HEK293 (cell line): ENCODE data around the gene BMERB1.

Experiments
- CTCF ChIA-PET: fragments of 350-600 bp; formaldehyde crosslinking; extraction: SDS; loops from one replicate; lab custom pipeline; 2021; ENCODE audit warnings: antibody characterized with exemption; lab: Yijun Ruan, JAX
- POLR2A ChIA-PET: fragments of 300-600 bp; formaldehyde crosslinking; extraction: SDS; loops from one replicate; lab custom pipeline; 2020; ENCODE audit warnings: antibody characterized with exemption, inconsistent platforms; lab: Yijun Ruan, JAX
- H3K27ac ChIP-seq: fragments of 200-500 bp; sonication (Bioruptor generic); 2 replicates; pipeline ENCODE4 v1.5.1; 2014; ENCODE audit warnings: low read depth, low read length, control low read depth, inconsistent platforms; ENCODE audit errors: extremely low read depth
- H3K36me3 ChIP-seq, 2 experiments: fragments of 200-500 bp in 1 of 2; sonication (Bioruptor generic) in 1 of 2; 1 replicate in 1 of 2; 2 replicates in 1 of 2; pipeline ENCODE4 v1.5.1; 2014 to 2017; ENCODE audit warnings: inconsistent platforms in 2 of 2, low read length in 2 of 2; ENCODE audit not compliant: control insufficient read depth in 2 of 2, insufficient read depth in 1 of 2
- H3K4me1 ChIP-seq: fragments of 200-500 bp; sonication (Bioruptor generic); 2 replicates; pipeline ENCODE4 v1.5.1; 2014; ENCODE audit warnings: mild to moderate bottlenecking, low read length, inconsistent platforms; ENCODE audit not compliant: control insufficient read depth, insufficient read depth
- H3K4me3 ChIP-seq: 2 replicates; pipeline ENCODE4 v1.5.1; 2011; ENCODE audit warnings: low read depth, mild to moderate bottlenecking, control low read depth, low read length, moderate library complexity
- H3K9me3 ChIP-seq: fragments of 200-500 bp; sonication (Bioruptor generic); 2 replicates; pipeline ENCODE4 v1.5.1; 2014; ENCODE audit warnings: low read depth, low read length, inconsistent platforms; ENCODE audit not compliant: control insufficient read depth, insufficient read depth
- GFI1B ChIP-seq: fragments of 450-650 bp; formaldehyde crosslinking; IDR thresholded peaks from 2 replicates; pipeline ENCODE4 v1.5.1; 2016; ENCODE audit warnings: missing biosample characterization, missing genetic modification characterization
- MYNN ChIP-seq: fragments of 450-650 bp; formaldehyde crosslinking; IDR thresholded peaks from 2 replicates; pipeline ENCODE4 v1.5.1; 2016; ENCODE audit warnings: missing biosample characterization, missing genetic modification characterization, borderline replicate concordance
- PBX3 ChIP-seq: sonication (generic); formaldehyde crosslinking; IDR thresholded peaks from 2 replicates; pipeline ENCODE4 v1.8.1; 2022; ENCODE audit warnings: mild to moderate bottlenecking, moderate library complexity, missing genetic modification reagents
- RBAK ChIP-seq: fragments of 450-650 bp; formaldehyde crosslinking; IDR thresholded peaks from 2 replicates; pipeline ENCODE4 v1.5.1; 2016; ENCODE audit warnings: missing biosample characterization, missing genetic modification characterization
- WT1 ChIP-seq: fragments of 450-650 bp; formaldehyde crosslinking; IDR thresholded peaks from 2 replicates; pipeline ENCODE4 v1.5.1; 2016; ENCODE audit warnings: missing biosample characterization, missing genetic modification characterization
- ZBTB1 ChIP-seq: fragments of 450-650 bp; formaldehyde crosslinking; IDR thresholded peaks from 2 replicates; pipeline ENCODE4 v1.5.1; 2016; ENCODE audit warnings: missing biosample characterization, missing genetic modification characterization
- ZBTB20 ChIP-seq: fragments of 450-650 bp; formaldehyde crosslinking; IDR thresholded peaks from 2 replicates; pipeline ENCODE4 v1.5.1; 2016; ENCODE audit warnings: missing biosample characterization, missing genetic modification characterization
- ZBTB8A ChIP-seq: fragments of 450-650 bp; formaldehyde crosslinking; IDR thresholded peaks from 2 replicates; pipeline ENCODE4 v1.5.1; 2016; ENCODE audit warnings: missing biosample characterization, missing genetic modification characterization
- ZNF16 ChIP-seq: fragments of 450-650 bp; formaldehyde crosslinking; IDR thresholded peaks from 2 replicates; pipeline ENCODE4 v1.5.1; 2016; ENCODE audit warnings: low read depth, missing biosample characterization, missing genetic modification characterization
- ZNF274 ChIP-seq, 2 experiments: fragments of 200-500 bp in 1 of 2; fragments of 450-650 bp in 1 of 2; sonication (Bioruptor generic) in 1 of 2; formaldehyde crosslinking in 1 of 2; IDR thresholded peaks; 2 replicates each; pipeline versions ENCODE4 v1.5.1 to v1.6.1; 2014 to 2016; ENCODE audit warnings: borderline replicate concordance in 1 of 2, inconsistent platforms in 1 of 2, low read length in 1 of 2, missing biosample characterization in 1 of 2, missing genetic modification characterization in 1 of 2
- ZNF324 ChIP-seq: fragments of 450-650 bp; formaldehyde crosslinking; IDR thresholded peaks from 2 replicates; pipeline ENCODE4 v1.5.1; 2016; ENCODE audit warnings: missing biosample characterization, missing genetic modification characterization
- ZNF394 ChIP-seq: fragments of 450-650 bp; formaldehyde crosslinking; IDR thresholded peaks from 2 replicates; pipeline ENCODE4 v1.5.1; 2016; ENCODE audit warnings: missing biosample characterization, missing genetic modification characterization, mild to moderate bottlenecking, moderate library complexity, borderline replicate concordance
- ZNF449 ChIP-seq: fragments of 450-650 bp; formaldehyde crosslinking; IDR thresholded peaks from 2 replicates; pipeline ENCODE4 v1.5.1; 2017; ENCODE audit warnings: missing biosample characterization, mild to moderate bottlenecking, missing genetic modification characterization, moderate library complexity
- ZNF501 ChIP-seq: fragments of 450-650 bp; formaldehyde crosslinking; IDR thresholded peaks from 2 replicates; pipeline ENCODE4 v1.5.1; 2016; ENCODE audit warnings: missing biosample characterization, missing genetic modification characterization
- ZNF529 ChIP-seq: fragments of 450-650 bp; formaldehyde crosslinking; IDR thresholded peaks from 2 replicates; pipeline ENCODE4 v1.5.1; 2017; ENCODE audit warnings: missing genetic modification characterization, missing biosample characterization; ENCODE audit not compliant: insufficient replicate concordance
- ZNF544 ChIP-seq: fragments of 450-650 bp; formaldehyde crosslinking; IDR thresholded peaks from 2 replicates; pipeline ENCODE4 v1.5.0; 2017; ENCODE audit warnings: missing biosample characterization, missing genetic modification characterization
- ZNF645 ChIP-seq: fragments of 450-650 bp; formaldehyde crosslinking; IDR thresholded peaks from 2 replicates; pipeline ENCODE4; 2016; ENCODE audit warnings: missing biosample characterization, missing genetic modification characterization
- ZNF785 ChIP-seq: fragments of 450-650 bp; formaldehyde crosslinking; IDR thresholded peaks from 2 replicates; pipeline ENCODE4 v1.5.1; 2016; ENCODE audit warnings: missing biosample characterization, missing genetic modification characterization
- ZSCAN4 ChIP-seq: fragments of 450-650 bp; formaldehyde crosslinking; IDR thresholded peaks from 2 replicates; pipeline ENCODE4 v1.5.1; 2017; ENCODE audit warnings: missing biosample characterization, missing genetic modification characterization
- TF ChIP-seq, protein P1 (sequence below): fragments of 450-650 bp; formaldehyde crosslinking; IDR thresholded peaks from 2 replicates; pipeline ENCODE4 v1.5.1; 2016; ENCODE audit warnings: missing biosample characterization, missing genetic modification characterization

The BMERB1 gene

GRCh38 chr16:15599303-15600070 lies 165.1 kb downstream of the BMERB1 start:
- ChIA-PET POLR2A (interaction anchor here (0.7 kb wide), 1 partner anchor 13 kb away, joined by 3 read pairs; no protein-coding TSS in a partner anchor), CTCF (no interaction called here)
- Histone ChIP-seq H3K4me1 (no peaks in the 10 kb centered on the region), H3K36me3 (peaks cover 24 to 98% of the 10 kb centered on the region in 2 experiments), H3K9me3 (no peaks in the 10 kb centered on the region), H3K4me3 (no peak overlapping the region), H3K27ac (no peak overlapping the region)
- TF ChIP-seq ZNF544 (no peak), ZNF645 (tag by site-specific recombination) (no peak), PBX3 (CRISPR knock-in tag) (no peak), ZBTB1 (no peak), ZNF449 (tag by site-specific recombination) (no peak), WT1 (tag by site-specific recombination) (no peak), ZNF529 (tag by site-specific recombination) (no peak), MYNN (no peak), ZNF785 (tag by site-specific recombination) (no peak), ZNF274 (IDR thresholded peaks at IDR 0.05; ENCODE audit: low read length) (no peak), ZNF274 (tag by site-specific recombination; IDR thresholded peaks at IDR 0.05; ENCODE audit: borderline replicate concordance) (no peak), ZBTB20 (tag by site-specific recombination) (no peak), ZBTB8A (tag by site-specific recombination) (no peak), ZNF324 (tag by site-specific recombination) (no peak), ZNF394 (tag by site-specific recombination) (no peak), GFI1B (tag by site-specific recombination) (no peak), ZSCAN4 (no peak), ZNF16 (no peak), RBAK (tag by site-specific recombination) (no peak), ZNF501 (tag by site-specific recombination) (no peak)
- TF ChIP-seq, protein P1, sequence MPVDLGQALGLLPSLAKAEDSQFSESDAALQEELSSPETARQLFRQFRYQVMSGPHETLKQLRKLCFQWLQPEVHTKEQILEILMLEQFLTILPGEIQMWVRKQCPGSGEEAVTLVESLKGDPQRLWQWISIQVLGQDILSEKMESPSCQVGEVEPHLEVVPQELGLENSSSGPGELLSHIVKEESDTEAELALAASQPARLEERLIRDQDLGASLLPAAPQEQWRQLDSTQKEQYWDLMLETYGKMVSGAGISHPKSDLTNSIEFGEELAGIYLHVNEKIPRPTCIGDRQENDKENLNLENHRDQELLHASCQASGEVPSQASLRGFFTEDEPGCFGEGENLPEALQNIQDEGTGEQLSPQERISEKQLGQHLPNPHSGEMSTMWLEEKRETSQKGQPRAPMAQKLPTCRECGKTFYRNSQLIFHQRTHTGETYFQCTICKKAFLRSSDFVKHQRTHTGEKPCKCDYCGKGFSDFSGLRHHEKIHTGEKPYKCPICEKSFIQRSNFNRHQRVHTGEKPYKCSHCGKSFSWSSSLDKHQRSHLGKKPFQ (tag by site-specific recombination) = no peak
